Hypothalamus (tissue), 51 donors: ENCODE measurements around the gene INO80.

Experiments
- DNase-seq, 51 donors: peaks; one replicate each; lab custom pipeline; 2025; lab: John Stamatoyannopoulos, UW

Gene INO80

DNA sequence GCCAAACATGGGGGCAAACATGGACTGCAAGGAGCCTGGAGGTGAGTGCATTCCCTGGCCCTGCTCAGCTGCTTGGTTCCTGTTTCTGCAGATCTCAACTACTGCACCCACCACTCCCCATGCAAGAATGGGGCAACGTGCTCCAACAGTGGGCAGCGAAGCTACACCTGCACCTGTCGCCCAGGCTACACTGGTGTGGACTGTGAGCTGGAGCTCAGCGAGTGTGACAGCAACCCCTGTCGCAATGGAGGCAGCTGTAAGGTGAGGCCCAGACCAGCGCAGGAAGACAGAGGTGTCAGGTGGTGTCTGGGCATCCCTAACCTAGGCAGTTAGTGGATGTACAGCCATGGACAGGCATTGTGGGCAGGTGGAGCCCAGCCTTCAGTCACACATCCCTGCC, 181.6 kb downstream of the INO80 start:
- DNase-seq, result no peak

DNA sequence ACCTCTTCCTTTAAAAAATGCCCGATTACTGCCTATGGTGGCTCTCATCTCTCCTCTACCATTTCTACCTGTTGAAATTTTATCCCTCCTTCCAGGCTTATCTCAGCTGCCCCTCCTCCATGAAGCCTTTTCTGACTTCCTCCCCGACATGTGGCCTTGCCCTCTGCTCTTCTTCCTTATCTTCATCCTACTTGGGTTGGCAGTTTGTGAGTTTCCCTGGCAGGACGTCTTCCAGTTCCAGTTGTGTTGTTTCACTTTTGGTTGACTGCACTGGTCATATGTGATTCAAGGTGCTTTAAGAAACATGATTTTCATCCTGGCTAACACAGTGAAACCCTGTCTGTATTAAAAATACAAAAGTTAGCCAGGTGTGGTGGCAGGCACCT, 182.6 kb downstream of the INO80 start:
- no peak for DNase-seq

DNA sequence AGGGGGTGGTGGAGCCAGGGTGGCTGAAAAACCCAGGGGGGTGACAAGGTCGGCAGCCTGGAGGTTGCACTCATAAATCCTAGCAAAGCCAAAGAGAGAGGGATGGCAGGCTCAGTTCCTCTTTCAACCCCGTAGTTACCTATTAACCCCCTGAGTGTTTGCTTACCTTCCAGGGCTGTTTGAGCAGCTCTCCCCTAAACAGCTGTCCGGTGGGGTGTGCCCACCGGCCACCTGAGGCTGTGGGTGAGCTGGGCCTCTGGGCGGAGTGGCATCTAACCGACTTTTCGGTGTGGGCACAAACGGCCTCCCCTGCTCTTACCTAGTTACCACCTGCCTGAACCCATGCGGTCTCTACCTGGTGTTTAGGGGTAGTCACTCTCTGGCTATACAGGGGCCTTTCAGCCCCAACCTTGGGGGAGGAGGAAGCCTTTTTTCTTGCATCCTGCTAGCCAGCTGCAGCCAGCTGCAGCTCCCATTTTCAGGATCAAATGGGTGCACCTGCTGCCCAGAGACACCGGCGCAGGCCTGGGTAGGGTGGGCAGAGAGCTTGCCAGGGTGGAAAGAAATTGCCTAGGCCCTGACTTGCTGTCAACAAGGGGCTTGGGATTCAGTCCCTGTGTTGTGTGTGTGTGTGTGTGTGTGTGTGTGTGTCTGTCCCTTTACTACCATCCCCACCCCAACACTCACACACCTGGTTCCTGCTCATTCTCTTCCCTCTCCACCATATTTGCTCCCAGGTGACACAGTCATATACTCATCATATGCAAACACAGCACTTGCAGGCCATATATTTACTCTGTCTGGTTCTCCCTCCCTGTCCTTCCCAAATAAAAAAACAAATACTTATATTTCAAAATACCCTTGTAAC, 183.2 kb downstream of the INO80 start:
- no peak for DNase-seq

DNA sequence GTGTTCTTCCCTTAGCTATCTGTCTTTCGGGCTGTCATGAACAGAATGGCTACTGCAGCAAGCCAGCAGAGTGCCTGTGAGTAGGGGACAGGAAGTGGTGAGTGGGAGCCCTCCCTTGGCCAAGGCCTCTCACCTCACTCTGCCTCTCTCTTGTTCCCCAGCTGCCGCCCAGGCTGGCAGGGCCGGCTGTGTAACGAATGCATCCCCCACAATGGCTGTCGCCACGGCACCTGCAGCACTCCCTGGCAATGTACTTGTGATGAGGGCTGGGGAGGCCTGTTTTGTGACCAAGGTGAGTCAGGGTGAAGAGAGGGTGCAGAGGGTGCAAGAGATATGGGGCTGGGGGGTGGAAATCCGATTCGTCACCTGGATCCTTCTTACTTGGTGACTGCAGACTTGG, 183.9 kb downstream of the INO80 start:
- no peak for DNase-seq

DNA sequence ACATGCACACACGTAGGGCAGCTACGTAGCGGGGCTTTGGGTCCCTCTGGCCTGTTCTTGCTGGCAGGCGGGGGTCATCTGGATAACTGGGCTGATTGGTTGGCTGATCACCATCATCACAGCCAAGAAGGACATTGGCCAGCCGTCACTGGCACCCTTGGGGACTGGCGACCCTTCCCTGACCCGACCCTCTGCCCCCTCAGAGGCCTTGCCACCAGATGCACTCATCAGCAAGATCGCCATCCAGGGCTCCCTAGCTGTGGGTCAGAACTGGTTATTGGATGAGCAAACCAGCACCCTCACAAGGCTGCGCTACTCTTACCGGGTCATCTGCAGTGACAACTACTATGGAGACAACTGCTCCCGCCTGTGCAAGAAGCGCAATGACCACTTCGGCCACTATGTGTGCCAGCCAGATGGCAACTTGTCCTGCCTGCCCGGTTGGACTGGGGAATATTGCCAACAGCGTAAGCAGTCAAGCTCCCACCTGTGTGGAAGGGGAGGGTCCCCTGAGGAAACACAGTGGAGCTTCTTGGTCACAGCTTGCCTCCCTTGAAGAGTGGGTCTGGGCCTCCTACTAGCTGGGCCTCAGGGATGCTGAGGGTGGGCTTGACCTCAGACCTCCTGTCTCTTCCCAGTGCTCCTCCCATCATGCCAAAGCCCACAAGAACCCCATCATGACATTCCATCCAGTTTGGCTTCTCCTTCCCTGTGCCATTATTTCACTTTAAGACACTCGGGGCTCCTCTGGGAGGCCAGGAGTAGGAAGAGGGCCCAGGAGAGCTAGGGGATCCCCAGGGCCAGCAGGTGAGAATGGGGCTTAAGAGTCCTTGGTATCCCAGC, 184.6 kb downstream of the INO80 start:
- DNase-seq, result no peak

DNA sequence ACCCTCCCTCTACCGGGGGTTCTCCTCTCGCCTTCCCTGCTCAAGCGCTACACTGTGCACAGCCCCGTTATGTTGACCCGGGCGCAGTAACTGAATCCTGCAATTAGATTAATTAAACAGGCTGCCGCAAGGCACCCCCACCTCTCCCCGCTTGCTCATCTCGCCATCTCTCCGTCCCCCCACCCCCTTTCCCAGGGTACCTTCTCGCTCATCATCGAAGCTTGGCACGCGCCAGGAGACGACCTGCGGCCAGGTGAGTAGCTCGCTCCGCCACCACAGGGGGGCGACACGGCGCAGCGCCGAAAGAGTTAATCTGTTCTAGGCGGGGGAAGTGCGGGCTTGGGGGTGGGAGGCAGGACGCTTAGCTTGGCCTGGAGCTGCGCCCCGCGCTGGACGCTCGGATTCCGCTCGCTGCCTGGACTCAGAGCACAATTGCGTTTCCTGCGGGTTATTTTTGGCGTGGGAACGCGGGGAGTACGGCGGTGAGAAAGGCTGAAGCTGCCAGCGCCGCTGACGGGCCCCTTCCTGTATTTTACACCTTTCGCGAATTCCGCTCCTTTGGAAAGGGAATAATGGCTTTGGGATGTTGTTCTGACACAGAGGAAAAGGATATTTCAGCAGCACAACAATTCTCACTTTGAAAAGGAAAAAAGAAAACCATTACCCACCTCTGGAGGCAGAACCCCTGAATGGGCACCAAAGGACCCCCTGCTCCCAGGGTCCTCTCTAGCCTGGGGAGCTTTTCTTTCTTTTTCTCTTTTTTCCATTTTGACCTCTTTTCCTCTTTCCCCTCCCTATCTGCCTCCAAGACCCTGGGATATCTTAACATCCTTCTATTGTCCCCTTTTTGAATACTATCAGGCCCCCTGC, 185.4 kb downstream of the INO80 start:
- DNase-seq, result peak in 3 of 51 donors; percentile 9 to 21 (median 10)

DNA sequence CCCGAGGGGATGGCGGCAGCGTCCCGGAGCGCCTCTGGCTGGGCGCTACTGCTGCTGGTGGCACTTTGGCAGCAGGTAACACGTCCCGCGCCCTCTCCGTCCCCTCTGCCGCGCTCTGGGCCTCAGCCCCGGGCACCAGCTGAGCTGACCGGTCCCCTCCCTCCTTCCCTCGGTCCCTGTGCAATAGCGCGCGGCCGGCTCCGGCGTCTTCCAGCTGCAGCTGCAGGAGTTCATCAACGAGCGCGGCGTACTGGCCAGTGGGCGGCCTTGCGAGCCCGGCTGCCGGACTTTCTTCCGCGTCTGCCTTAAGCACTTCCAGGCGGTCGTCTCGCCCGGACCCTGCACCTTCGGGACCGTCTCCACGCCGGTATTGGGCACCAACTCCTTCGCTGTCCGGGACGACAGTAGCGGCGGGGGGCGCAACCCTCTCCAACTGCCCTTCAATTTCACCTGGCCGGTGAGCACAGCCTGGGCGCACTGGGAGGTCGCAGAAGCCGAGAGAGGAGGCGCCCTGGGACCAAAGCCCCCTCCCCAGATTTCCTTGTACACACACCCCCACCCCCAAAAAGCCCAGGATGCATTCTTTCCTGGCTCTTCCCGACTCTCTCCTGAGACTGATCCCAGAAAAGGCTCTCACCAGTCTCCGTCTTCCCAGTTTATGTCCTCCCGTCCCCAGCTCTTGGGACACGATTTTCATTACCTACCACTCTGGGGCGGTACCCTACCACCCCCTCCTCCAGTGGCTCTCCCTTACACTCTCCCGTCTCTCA, 186.2 kb downstream of the INO80 start:
- peak in 12 of 51 donors; percentile 9 to 35 (median 25) for DNase-seq
